HG03342 (cell line): ENCODE data around the gene PRR19.

Source experiments
- ATAC-seq: cut with Tn5 transposase; IDR thresholded peaks from one replicate; pipeline ENCODE4 v1.9.1; 2021; ENCODE audit warnings: mild to moderate bottlenecking, moderate library complexity; ENCODE audit not compliant: unreplicated experiment

PRR19 gene

DNA sequence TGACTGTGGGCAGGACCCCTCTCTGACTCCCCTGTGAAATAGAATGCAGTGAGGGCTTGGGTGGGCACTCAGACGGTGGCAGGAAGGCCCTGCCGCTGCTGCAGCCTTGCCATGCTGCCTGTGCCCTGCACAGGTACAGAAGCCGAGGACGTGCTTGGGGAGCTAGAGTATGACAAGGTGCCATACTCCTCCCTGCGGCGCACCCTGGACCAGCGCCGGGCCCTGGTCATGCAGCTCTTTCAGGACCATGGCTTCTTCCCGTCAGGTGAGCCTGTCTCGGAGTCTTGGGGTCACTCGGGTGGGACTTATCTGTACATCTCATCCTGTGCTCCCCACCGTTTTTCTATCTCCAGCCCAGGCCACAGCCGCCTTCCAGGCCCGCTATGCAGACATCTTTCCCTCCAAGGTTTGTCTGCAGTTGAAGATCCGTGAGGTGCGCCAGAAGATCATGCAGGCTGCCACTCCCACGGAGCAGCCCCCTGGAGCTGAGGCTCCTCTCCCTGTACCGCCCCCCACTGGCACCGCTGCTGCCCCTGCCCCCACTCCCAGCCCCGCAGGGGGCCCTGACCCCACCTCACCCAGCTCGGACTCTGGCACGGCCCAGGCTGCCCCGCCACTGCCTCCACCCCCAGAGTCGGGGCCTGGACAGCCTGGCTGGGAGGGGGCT is 7.3 kb upstream of the PRR19 start:
- no peak for ATAC-seq

DNA sequence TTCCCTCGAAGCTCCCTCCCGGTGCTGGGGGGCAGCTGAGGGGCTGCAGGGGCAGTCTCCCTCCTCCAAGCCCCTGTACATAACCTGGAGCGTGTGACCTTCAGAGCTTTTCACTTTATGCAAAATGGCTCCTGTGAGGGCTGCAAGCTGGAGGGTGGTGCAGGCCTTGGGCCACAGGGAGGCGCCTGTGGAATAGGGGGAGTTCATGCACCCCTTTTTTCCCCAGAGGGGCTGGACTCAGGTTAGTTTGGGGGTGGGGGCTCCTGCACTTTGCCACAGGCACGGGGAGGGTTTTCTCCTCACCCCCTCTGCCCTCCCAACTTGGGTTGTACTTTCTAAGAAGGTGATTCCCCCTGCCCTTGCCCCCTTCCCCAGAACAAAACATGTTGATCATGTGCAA is 6.6 kb upstream of the PRR19 start:
- no peak for ATAC-seq

DNA sequence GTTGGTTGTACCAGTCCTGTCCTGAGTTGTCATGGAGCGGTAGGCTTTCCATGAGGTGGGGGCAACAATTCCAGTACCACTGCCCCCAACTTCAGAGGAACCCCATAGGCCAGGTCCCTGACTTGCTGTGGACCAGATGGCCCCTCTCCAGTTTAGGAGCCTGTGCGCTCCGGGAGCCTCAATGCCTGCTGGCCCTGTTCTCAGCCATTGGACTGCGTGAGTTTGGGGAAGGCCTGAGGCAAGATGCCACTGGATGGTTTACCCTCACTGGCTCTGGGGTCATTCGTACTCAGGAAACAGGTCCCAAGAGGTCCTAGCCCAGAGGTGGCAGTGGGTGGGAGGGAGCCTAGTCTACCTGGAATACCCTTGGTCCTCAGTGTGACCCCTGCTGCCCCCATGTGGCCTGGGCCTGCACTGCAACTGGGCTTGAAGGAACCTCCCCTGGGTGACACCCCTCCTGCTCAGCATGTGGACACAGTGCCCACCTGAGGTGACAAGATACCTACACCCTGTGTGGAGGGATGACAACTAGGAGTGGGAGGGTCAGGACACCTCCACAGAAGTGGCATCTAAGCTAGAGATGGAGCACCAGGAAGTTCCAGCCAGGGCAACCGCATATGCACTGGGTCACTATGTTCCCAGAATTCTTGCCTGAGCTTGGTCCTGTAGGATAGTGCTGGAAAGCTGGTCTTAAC is 6.0 kb upstream of the PRR19 start:
- no peak for ATAC-seq

DNA sequence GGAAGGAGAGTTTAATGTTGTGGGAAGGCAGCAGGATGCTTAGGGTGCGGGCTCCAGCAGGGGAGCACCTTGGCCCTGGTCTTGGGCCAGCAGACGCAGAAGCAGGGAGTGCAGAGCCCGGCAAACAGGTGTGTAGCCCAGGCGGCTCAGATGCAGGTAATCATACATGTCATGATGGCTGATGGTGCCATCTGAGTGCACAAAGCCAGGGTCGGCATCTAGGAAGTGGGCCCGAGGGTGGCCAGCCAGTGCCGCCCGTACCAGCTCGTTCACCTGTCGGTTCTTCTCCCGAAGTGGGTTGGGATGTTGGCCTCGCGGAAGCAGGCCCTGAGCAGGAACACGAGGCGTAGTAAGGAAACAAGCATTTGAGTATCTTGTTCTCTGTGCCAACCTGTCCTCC is 4.9 kb upstream of the PRR19 start:
- no peak for ATAC-seq

DNA sequence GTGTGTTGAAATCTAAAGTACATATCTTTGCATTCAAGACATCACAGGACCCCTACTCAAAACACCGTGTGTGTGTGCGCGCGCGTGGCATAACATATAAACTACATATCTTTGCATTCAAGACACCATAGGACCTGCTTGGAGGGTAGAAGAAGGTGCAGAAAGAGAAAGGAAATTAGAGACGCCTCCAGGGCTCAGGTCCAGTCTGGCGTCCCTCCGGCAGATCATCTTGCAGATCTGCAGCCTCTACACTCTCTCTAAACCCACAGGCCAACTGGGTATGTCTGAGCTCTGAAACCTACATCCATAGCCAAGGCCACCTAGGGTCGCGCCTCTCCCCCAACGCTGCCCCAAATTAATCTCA is 1.2 kb downstream of the PRR19 start:
- no peak for ATAC-seq

DNA sequence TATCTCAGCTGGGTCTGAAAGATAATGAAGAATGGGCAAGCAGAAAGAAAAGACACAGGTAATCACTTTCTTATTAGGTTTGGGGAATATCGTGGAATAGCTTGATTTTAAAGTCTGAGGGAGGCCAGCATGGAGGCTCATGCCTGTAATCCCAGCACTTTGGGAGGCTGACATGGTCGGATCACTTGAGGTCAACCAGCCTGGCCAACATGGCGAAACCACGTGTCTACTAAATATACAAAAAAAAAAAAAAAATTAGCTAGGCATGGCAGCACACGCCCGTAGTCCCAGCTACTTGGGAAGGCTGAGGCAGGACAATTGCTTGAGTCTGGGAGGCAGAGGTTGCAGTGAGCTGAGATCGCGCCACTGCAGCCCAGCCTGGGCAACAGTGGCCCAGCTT is 1.9 kb downstream of the PRR19 start:
- ATAC-seq = no peak

DNA sequence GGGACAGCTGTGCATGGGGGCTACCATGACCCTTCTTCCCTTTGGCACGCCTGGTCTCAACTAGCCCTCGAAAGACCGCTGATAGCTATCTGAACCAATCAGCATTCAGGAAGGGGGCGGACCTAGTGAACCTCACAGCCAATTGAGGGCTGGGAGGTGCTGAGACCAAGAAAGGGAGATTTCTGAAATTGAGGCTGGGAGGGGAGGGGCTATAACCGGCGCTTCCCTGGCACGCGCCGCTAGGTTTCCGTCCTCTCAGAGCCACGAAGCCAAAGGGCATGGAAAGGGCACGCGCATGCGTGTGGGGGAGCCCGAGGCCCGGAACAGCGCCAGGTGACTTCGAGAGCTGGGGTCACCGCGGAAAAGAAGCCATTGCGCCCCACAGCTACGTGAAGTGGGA is 4.7 kb downstream of the PRR19 start:
- no peak for ATAC-seq

DNA sequence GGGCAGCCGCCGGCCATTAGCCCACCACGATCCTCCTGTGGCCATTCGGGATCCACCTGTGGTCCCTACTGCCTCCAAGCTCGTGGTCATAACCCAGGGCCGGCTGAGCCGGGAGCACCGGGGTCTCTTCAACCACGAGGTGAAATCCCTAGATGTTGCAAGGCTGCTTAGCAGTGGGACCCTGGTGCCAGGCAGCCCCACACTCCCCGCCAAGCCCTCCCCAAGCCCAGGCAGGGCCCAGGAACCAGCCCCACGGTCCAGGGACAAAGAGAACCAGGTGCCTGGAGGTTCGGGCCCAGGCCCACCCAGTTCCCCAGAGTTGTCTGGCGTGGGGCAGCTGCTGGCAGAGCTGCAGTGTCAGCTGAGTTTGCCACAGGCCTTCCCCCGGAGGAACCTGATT is 7.8 kb downstream of the PRR19 start:
- ATAC-seq = no peak

DNA sequence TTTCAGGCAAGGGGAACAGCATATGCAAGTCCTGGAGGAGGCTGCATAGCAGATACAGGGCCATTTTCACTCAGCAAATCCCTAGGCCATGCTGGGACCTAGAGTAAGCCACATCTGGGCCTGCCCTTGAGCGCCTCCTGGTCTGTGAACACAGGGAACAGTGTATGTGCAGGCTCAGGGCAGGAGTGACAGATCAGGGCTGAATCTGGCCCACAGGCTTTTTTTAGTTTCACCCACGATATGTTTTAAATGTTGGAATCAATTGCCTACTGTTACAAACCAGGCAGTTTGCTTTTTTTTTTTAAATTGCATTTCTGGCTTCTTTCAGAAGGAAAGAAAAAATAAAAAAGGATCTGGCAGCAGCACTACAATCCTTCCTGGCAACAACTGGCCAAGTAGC is 9.7 kb downstream of the PRR19 start:
- ATAC-seq = no peak

DNA sequence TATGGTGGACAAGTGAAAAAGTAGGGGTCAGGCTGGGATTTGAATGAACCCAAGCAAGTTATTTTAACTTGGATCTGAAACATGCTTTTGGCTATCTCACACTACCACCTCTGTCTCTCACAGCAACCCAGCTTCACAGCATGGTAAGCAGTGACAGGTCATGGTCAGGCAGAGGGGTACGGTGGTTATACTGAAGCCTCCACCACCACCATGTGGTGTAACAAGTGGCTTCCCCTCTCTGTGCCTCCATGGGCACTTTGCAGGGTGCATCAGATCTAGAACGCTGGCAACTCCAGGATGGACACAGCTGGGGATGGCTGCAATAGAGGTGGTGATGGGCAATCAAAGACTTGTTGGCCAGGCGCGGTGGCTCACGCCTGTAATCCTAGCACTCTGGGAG is 10.4 kb downstream of the PRR19 start:
- no peak for ATAC-seq

DNA sequence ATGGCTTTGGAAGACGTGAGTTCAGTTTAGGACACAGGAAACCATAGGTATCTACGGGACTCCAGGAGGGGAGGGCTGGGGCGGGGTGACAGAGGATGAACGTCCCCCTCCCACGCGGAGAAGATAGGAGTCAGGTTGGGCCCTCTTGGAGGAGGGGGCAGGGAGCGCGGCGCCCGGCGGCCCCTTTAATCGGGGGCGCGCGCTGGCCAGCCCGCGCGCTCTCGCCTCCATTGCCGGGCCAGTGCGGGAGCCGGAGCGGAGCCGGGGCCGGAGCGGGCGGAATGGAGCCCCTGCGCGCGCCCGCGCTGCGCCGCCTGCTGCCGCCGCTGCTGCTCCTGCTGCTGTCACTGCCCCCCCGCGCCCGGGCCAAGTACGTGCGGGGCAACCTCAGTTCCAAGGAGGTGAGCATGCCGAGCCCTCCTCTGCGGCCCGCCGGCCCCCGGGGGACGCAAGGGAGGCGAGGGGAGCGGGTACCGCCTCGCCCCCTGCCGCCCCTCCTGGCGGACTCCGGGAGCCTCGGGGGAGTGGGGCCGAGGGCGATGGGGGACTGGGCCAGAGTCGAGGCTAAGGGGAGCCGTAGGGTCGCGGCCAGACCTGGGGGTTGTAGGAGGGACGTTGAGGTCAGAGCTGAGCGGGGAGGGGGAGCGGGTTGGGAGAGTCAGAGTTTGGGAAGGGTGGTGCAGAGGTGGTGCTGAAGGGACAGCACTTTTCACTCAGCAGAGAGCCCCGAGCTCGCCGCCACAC is 11.3 kb downstream of the PRR19 start, which contains the start of gene TMEM145:
TSS of gene TMEM145 (plus strand) at position 214 of the 744 bp plus-strand sequence. CDS start at position 282, 68 bp downstream.
- no peak for ATAC-seq

DNA sequence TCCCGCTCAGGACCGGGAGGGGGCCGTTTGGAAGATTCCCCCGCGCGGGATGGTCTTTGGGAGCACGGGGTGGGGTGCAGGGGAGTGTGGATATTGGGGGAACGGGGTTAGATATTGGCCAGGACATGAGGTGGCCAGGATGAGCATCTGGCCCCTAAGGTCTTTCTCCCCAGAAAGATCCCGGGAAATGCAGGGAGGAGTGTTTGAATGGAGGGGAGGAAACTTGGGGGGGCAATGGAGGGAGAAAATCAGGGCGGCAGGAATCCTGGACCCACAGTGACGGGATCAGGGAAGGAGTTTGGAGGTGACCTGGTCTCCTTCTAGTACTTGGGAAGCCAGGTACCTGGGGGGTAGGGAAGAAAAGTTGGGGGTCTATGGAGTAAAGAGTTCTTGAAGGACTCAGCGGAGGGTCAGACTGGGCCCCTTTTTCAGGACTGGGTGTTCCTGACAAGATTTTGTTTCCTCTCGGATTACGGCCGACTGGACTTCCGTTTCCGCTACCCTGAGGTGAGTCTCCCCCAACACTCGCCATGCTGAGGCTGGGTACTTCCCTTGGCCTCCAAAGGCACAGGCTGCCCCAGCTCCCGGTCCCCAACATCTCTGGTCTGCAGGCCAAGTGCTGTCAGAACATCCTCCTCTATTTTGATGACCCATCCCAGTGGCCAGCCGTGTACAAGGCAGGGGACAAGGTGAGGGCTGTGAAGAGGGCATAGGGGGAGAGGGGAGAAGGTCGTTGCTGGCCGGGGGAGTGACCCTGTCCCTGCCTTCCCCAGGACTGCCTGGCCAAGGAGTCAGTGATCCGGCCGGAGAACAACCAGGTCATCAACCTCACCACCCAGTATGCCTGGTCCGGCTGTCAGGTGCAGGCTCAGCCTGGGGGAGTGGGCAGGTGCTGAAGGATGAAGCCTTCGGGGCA is 12.2 kb downstream of the PRR19 start:
- ATAC-seq = no peak

DNA sequence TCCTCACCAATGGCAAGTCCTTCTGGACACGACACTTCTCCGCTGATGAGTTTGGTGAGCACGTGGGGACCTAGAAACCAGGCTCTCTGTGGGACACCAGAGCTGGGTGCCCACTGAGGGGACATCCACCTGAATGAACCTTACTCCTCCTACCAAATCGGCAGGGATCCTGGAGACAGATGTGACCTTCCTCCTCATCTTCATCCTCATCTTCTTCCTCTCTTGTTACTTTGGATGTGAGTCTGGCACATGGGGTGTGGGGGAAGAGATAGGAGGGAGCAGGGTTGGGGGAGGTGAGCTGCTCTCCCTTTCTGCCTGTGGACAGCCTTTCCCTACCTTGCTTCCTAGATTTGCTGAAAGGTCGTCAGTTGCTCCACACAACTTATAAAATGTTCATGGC is 13.1 kb downstream of the PRR19 start:
- ATAC-seq = no peak

DNA sequence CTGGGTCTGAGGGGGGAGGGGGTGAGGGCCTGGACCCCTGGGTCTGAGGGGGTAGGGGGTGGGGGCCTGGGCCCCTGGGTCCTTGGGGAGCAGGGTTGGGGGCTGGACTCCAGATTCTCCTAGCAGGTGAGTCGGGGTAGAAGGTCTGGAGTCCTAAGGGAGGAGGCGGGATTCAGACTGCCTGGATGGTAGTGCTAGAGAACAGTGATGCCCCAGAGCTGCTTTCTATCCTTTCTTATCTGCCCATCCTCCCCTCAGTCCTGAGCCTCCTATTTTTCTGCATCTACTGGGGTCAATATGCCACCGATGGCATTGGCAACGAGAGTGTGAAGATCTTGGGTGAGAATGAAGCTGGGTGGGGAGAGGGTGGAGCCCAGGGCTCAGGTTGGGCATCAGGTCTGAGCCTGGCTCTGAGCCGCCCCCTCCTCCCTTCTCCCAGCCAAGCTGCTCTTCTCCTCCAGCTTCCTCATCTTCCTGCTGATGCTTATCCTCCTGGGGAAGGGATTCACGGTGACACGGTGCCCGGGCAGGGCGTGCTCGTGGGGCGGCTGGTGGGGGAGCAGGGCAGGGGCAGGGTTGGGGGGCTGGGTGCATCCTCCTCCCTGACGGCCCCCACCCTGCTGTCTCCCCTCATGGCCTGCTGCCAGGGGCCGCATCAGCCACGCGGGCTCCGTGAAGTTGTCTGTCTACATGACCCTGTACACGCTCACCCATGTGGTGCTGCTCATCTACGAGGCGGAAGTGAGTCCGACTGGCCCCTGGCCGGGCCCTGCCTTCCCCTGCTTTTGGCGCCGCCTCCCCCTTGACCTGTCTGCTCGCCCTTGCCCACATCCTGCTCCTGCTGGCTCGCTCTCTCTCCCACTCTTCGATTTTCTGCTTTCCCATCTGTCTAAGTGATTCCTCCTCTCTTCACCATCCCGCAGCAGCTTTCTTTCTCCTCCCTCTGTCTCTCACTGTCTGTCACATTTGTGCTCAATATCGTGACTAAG is 14.6 kb downstream of the PRR19 start:
- ATAC-seq = no peak

DNA sequence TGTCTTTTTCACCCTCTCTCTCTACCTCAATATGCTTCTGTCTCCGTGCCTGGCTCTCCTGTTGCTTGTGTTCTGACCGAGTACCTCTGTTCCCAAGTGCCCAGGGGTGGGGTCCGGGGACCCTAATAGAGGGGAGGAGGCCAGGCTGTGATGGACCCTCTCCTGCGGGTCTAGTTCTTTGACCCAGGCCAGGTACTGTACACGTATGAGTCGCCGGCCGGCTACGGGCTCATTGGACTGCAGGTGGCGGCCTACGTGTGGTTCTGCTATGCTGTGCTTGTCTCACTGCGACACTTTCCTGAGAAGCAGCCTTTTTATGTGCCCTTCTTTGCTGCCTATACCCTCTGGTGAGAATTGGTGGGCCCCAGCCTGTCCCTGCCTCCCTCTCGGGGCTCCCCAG is 15.6 kb downstream of the PRR19 start:
- ATAC-seq = no peak

DNA sequence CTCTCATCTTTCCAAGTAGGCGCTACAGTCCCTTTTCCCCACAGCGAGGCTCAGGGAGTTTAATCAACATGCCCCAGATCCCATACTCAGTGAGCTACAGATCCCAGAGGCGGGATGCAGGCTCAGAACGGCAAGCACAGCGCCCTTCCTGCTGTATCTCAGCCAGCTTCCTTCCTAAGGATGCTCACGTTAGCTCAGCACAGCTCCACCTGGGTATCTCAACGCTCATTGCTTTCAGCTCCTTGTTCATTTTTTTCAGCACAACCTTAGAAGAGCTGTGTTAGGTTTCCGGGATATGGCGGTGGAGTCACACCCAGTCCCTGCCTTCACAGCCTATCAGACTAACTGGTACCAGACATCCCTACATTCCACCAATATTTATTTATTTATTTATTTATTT is 20.4 kb downstream of the PRR19 start:
- no peak for ATAC-seq

DNA sequence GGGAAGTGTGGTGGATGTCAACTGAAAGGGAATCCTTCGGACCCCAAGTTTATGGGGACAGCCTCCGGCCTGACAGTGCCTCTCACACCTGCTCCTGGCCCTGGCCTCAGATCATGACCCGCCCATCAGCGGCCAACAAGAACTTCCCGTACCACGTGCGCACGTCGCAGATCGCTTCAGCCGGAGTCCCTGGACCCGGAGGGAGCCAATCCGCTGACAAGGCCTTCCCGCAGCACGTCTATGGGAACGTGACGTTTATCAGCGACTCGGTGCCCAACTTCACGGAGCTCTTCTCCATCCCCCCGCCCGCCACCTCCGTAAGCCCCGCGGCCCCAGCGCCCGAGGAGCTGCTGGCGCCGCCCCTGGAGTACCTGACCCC is 21.5 kb downstream of the PRR19 start:
- ATAC-seq = no peak

DNA sequence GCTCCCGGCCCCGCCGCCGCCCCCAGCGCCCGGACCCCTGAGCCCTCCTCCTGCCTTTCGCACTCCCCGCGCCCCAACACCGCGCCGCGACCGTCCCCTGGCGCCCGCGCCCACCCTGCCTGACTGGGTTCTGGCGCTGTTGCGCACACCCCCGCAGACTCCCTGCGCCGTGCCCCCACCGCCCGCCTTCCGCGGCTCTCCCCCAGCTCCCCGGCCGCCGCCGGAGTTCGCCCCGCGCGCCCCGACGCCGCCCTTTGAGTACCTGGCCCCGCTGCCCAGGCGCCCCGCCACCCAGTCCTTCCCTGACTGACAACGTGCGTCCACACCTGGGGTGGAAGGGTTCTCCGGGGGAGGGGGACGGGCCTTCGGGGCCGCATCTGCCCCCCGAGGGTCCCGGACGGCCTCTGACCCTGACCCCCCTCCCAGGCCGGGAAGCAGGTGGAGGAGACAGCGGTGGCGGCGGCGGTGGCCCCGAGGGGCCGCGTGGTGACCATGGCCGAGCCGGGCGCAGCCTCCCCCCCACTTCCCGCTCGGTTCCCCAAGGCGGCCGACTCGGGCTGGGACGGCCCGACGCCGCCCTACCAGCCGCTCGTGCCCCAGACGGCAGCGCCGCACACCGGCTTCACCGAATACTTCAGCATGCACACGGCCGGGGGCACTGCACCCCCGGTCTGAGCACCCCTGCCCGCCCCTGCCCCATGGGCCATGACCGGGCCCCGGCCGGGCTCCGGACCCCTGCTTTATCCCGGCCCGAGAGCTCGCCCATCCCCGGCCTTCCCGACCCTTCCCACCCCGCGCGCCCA is 22.1 kb downstream of the PRR19 start:
- no peak for ATAC-seq

DNA sequence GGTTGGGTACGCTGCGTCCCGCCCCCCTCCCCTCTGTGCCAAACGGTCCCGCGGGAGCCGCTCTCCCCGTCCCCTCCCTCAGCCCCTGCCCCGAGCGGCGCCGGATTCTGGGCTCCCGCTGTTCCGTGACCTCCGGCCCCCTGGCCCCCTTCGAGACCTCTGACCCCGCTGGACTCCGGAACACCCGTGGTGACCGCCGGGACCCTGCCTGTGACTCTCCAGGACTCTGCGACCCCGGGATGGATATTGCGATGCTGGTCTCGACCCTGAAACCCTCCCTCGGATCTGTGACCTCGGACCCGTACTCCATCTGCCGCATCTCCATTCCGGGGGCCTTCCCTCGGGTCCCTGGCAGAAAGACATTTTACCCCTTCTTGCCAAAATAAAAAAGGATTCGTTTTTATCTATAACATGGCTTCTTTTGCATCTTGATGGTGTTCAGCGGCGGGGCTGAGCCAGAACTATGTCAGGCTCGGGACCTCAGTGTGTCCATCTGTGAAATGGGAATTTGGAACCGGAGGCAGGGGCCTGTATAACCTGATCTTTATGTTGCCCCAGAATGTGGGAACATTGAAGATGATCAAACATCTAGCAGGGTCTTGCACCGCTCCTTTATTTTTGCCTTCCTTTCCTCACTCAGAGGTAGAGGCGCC is 22.8 kb downstream of the PRR19 start:
- ATAC-seq = no peak
